Vagina (tissue), 2 donors: Measurements from ENCODE around the gene CRELD2. TPM values are rescaled to one million over a fixed set of nuclear protein-coding genes. Genes with fewer than 3 reads are reported as not detected.

Source experiments
- DNase-seq, 2 donors: peaks; one replicate each; pipeline ENCODE4 v3.0.0-alpha.2; 2017; ENCODE audit errors: extremely low spot score in 2 of 2
- H3K27ac ChIP-seq: fragments of 200-600 bp; sonication (generic); one replicate; pipeline ENCODE4 v1.5.1; 2019
- H3K27me3 ChIP-seq: fragments of 200-600 bp; sonication (generic); one replicate; pipeline ENCODE4 v1.5.1; 2019
- H3K36me3 ChIP-seq, 2 donors: fragments of 200-600 bp; sonication (generic); one replicate each; pipeline ENCODE4 v1.5.1; 2017 to 2019
- H3K4me1 ChIP-seq: fragments of 200-600 bp; sonication (generic); one replicate; pipeline ENCODE4 v1.5.1; 2019
- H3K4me3 ChIP-seq, 2 donors: fragments of 200-600 bp; sonication (generic); 1 replicate in 1 of 2; 2 replicates in 1 of 2; pipeline ENCODE4 v1.5.1; 2016 to 2019
- H3K9me3 ChIP-seq: fragments of 200-600 bp; sonication (generic); one replicate; pipeline ENCODE4 v1.5.1; 2019
- CTCF ChIP-seq, 3 experiments: fragments of 450-650 bp in 2 of 3; fragments of 200-600 bp in 1 of 3; sonication (generic) in 1 of 3; IDR thresholded peaks; one replicate each; pipeline ENCODE4 v1.5.1; 2017 to 2019; ENCODE audit warnings: antibody characterized with exemption in 3 of 3, mild to moderate bottlenecking in 2 of 3, moderate library complexity in 2 of 3
- POLR2A ChIP-seq, 2 donors: fragments of 450-650 bp; IDR thresholded peaks; one replicate each; pipeline ENCODE4 v1.6.1; 2017; ENCODE audit warnings: antibody characterized with exemption in 2 of 2, mild to moderate bottlenecking in 2 of 2, moderate library complexity in 2 of 2
- POLR2AphosphoS5 ChIP-seq, 2 donors: sonication (generic); formaldehyde crosslinking; IDR thresholded peaks; one replicate each; pipeline ENCODE4 v1.9.0; 2017; ENCODE audit warnings: antibody characterized with exemption in 2 of 2, mild to moderate bottlenecking in 2 of 2, low read depth in 1 of 2; ENCODE audit not compliant: insufficient read depth in 1 of 2
- intact Hi-C: fragments of 100-400 bp; cut with DNase I; formaldehyde crosslinking; loops from one replicate; pipeline ENCODE4 v1.15.1; 2023
- total RNA-seq: library from RNA; depleted of rRNA; stranded (reverse); fragments of >200 nt; gene quantifications from one replicate; pipeline ENCODE4 v1.2.3, GENCODE V29; 2016

The CRELD2 gene
- total RNA-seq, 1 donor from 2014 or later, result 34.4 TPM

GRCh38 chr22:49929994-49930575 is 11.7 kb downstream of the CRELD2 start:
- DNase-seq, result no peak
- H3K9me3 ChIP-seq, result no peaks in the 10 kb centered on the region
- H3K4me1 ChIP-seq, result peaks cover 48% of the 10 kb centered on the region
- H3K4me3 ChIP-seq, result no peak overlapping the region
- peaks cover 0 to 9% of the 10 kb centered on the region in 2 donors for H3K36me3 ChIP-seq
- TF ChIP-seq POLR2AphosphoS5 (IDR thresholded peaks at IDR 0.05; ENCODE audit: insufficient read depth in 1 of 2, low read depth in 1 of 2), result no peak
- TF ChIP-seq CTCF (IDR thresholded peaks at IDR 0.05), result no peak
- no peak for TF ChIP-seq POLR2A (IDR thresholded peaks at IDR 0.05)
- H3K27me3 ChIP-seq, result no peaks in the 10 kb centered on the region
- no peak overlapping the region for H3K27ac ChIP-seq
- intact Hi-C loops, result loop anchor here (2.0 to 10.0 kb wide), 2 partner anchors 101 to 265 kb away; no protein-coding TSS in a partner anchor

GRCh38 chr22:49930596-49931412 is 12.4 kb downstream of the CRELD2 start:
- Histone ChIP-seq H3K27ac (no peak overlapping the region), H3K4me3 (no peak overlapping the region), H3K4me1 (peaks cover 54% of the 10 kb centered on the region), H3K27me3 (no peaks in the 10 kb centered on the region), H3K9me3 (no peaks in the 10 kb centered on the region), H3K36me3 (peaks cover 0 to 4% of the 10 kb centered on the region in 2 donors)
- peak in 1 of 3 experiments; percentile 22 for TF ChIP-seq CTCF (IDR thresholded peaks at IDR 0.05)
- no peak for TF ChIP-seq POLR2A (IDR thresholded peaks at IDR 0.05)
- peak in 1 of 2 donors; percentile 81 for TF ChIP-seq POLR2AphosphoS5 (IDR thresholded peaks at IDR 0.05; ENCODE audit: insufficient read depth in 1 of 2, low read depth in 1 of 2)
- DNase-seq, result no peak
- intact Hi-C loops, result loop anchor here (2.0 kb wide), 1 partner anchor 100 kb away; no protein-coding TSS in a partner anchor

GRCh38 chr22:49933236-49934159 is 15.1 kb downstream of the CRELD2 start:
- Histone ChIP-seq H3K36me3 (no peaks in the 10 kb centered on the region), H3K27me3 (no peaks in the 10 kb centered on the region), H3K4me3 (peak overlapping the region; percentile 47 to 67), H3K27ac (peak overlapping the region; percentile 98), H3K4me1 (peaks cover 75% of the 10 kb centered on the region), H3K9me3 (no peaks in the 10 kb centered on the region)
- TF ChIP-seq CTCF (IDR thresholded peaks at IDR 0.05) (no peak), POLR2AphosphoS5 (IDR thresholded peaks at IDR 0.05; ENCODE audit: insufficient read depth in 1 of 2, low read depth in 1 of 2) (peak; percentile 19 to 83)
- DNase-seq, result peak in 1 of 2 donors; percentile 97
- intact Hi-C loops, result no loop called here

GRCh38 chr22:49934160-49934890 is 15.9 kb downstream of the CRELD2 start:
- no peaks in the 10 kb centered on the region for H3K27me3 ChIP-seq
- H3K9me3 ChIP-seq, result no peaks in the 10 kb centered on the region
- intact Hi-C loops, result no loop called here
- no peak for DNase-seq
- peaks cover 70% of the 10 kb centered on the region for H3K4me1 ChIP-seq
- H3K27ac ChIP-seq, result peak overlapping the region; percentile 98
- TF ChIP-seq POLR2A (IDR thresholded peaks at IDR 0.05) (no peak), CTCF (IDR thresholded peaks at IDR 0.05) (no peak), POLR2AphosphoS5 (IDR thresholded peaks at IDR 0.05; ENCODE audit: insufficient read depth in 1 of 2, low read depth in 1 of 2) (no peak)
- H3K36me3 ChIP-seq, result no peaks in the 10 kb centered on the region
- peak overlapping the region; percentile 47 to 67 for H3K4me3 ChIP-seq
